Loucy (cell line): ENCODE data around the gene SYNJ2.

Source experiments
- CTCF ChIP-seq: fragments of 200-600 bp; sonication (generic); conservative IDR thresholded peaks from 2 replicates; pipeline ENCODE4 v1.5.1; 2014; ENCODE audit warnings: mild to moderate bottlenecking, antibody characterized with exemption, low read length
- EZH2phosphoT487 ChIP-seq: fragments of 200-600 bp; IDR thresholded peaks from 2 replicates; pipeline ENCODE4 v1.6.1; 2018; ENCODE audit warnings: antibody characterized with exemption, mild to moderate bottlenecking, moderate library complexity, borderline replicate concordance

GRCh38 chr6:158030380-158031300, 49.0 kb downstream of the SYNJ2 start:
- no peak for TF ChIP-seq CTCF
- TF ChIP-seq EZH2phosphoT487, result no peak
